ENCODE results near the gene ERCC6.

ERCC6 gene

DNA sequence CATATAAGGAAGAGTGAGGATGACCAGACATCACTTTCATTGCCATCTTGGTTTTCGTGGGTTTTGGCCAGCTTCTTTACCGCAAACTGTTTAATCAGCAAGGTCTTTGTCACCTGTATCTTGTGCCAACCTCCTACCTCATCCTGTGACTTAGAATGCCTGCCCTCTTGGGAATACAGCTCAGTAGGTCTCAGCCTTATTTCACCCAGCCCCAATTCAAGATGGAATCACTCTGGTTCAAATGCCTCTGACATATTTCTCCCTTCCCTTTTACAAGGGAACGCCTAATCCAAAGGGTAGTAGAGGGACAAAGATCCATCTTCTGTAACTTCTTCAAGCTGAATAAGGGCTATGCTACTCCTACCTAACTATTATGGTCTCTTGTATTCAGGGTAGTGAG lies 4.7 kb upstream of the ERCC6 start:
- DNase-seq: no peak

DNA sequence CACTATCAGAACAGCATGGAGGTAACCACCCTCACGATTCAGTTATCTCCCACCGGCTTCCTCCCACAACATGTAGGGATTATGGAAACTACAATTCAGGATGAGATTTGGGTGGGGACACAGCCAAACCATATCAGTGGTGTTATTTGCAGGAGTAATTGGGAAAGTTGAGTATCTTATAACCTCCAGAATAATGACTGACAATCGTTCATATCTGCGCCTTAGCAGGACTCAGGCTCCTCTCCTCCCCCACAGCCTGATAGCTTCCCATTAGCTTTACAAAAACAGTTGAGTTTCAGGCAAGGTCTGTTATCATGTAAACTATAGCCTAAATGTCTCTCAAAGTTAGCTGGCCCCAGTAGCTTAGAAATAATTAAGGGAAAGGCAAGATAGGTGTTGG lies 3.4 kb upstream of the ERCC6 start:
- no peak for DNase-seq

DNA sequence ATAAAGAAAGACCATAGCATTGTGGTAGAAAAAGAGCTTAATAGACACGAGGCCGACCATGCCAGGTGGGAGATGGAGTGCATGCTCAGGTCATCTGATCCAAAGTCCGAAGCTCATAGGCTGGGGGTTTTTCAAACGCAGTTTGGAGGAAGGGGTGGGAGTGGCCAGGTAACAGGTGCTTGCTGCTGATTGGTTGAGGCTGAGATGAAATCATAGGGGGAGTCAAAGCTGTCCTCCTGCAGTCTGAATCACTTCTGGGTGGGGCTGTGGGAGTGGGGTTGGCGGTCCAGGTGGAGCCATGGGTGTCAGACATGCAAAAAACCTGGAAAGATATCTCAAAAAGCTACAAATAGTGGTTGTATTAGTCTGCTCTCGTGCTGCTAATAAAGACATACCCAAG lies 2.8 kb upstream of the ERCC6 start:
- DNase-seq: no peak

DNA sequence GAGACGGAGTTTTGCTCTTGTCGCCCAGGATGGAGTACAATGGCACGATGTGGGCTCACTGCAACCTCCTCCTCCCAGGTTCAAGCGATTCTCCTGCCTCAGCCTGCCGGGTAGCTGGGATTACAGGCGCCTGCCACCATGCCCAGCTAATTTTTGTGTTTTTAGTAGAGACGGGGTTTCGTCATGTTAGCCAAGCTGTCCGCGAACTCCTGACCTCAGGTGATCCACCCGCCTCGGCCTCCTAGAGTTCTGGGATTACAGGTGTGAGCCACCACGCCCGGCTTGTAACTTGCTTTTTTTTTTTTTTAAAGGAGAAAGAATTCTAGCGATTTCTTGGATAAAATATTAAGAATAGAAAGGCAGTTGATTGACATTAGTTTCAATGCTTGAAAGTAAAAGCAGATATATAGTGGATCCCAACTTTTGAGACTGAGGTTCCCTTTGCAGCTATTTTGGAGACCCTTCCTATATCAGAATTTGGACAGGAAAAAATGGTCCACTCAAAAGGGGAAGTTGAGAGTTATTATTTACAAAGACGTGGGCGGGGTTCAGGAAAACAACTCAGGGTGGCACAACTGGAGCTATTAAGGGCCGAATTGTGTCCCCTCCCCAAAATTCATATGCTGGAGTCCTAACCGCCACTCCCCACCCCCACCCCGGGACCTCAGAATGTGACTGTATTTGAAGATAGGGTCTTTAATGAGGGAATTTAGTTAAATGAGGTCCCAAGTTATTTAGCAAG lies 1.3 kb upstream of the ERCC6 start:
- no peak for DNase-seq

DNA sequence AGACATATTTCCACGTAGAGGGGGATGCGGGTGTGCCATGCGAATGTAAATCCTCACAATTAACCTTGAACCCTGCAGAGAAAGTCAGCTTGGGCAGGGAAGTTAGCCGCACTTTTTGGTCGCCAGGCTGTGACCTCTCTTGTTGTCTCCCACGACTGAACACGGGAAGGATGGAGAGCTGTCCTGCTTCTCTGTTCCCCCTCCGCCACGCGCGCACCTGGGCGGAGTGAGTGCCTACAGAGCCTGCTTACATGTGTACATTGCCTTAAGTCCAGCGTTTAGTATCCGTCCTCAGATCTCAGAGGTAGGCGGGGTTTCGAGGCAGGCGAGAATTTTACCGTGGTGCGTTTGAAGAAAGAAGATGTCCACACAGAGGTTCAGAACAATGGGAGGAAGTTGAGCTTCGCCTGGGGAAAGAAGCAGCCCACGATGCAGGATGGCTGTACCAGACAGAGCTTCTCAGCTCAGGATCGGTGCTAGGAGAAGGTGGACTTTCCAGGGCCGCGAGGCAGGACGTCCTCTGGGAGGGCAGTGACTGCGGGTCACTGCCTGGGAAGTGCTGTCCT lies 482 bp upstream of the ERCC6 start:
- DNase-seq: peak; percentile 35

DNA sequence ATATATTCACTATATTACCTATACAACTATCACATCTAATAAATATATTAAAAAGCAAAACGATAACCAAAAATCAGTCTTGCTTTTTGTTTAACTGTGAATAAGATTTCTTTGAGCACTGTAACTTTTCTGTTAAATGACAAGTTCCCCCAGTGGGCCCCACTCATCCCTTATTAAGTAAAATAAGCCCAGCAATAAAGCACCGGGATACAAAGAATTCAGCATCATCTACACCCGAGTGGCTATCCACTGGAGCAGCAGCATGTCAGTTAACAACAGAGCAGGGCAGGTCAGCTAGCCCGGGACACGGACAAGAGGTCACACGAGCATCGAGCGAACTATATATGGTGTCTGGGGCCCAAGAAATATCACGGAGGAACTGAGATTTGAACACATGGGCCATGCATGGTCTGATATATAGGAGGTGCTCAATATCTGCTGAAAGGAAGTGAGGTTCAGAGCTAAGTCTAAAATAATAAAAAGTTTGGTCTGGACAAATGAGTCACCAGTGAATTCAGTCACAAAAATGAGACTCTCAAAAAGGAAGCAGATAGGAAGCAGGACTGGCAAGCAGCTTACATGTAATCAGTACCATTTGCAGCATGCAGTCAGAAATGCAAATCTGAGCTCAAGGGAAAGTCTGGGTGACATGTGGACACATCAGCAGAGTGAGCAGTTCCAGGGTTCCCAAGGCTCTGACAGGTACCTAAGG lies 4.1 kb downstream of the ERCC6 start:
- peak; percentile 71 for DNase-seq

DNA sequence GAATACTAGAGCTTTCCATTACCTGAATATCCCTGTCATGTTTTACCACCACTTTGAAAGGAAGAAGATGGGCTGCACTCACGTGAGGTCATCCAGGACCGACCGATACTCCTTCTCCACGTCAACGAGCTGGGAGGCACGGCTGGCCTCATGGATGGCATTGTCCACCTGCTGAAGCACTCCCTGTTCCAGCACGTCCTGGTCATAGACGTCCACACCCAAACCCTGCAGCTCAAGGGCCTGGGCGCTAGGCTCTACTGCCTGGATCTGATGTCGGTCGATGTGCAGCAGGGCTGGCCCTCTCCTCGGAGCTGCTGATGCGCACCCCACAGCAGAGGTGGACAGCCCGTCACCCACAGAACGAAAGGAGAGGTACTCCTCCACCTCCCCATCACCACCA lies 6.5 kb downstream of the ERCC6 start:
- DNase-seq: no peak

DNA sequence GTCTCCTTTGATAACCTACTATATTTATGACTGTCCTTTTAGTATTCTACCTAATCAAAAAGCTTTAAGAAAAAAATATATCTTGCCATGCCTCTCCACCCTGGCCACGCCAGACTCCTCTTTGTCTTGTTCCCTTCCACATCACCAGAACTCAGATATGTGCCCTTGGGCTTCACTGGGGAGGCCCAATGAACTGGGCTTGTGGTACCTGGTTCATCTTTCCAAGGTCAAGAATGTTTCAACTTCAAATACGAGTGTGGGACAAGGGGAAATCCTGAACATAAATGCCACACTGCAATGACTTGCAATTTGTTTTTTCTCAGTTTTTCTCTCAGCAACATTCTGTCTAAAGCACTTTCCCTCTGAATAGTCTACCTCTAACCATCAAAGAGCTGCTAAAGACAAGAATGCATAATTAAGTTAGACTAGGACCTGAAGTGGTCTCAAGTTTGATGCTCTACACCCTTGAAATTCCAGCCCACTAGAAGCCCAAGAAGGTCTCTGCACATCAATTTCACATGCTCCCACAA lies 9.9 kb downstream of the ERCC6 start:
- DNase-seq: no peak

DNA sequence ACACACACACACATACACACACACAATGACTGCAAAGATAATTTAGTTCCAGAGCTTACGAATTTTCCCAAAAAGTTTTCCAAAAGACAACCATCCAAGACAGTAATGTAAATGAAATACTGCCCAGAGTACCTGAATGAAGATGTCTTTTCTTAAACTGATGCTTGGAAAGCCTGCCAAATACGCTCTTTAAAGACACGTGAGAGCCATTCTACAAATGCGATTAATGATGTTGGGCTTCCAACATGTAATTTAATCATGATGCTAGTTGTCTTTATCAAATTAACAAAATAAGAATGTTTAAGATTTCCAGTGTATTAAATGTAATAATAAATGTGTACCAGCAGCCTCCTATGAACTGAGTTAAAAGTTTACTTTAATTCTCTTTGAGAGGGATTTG lies 11.1 kb downstream of the ERCC6 start:
- DNase-seq: no peak

DNA sequence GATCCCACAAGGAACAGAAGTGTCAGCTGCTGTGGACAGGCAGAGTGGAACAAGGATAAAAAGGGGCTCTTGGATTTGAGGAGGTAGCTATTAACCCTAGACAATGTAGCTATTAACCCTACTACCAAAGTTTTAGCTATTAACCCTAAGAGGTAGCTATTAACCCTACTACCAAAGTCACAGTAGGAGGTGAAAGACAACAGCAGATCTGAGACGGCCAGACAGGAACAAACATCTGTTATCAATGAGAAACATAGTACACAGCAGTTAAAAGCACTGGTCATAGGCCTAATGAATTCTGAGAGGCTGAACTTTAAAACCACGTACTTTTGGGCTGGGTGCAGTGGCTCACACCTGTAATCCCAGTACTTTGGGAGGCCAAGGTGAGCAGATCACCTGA lies 11.9 kb downstream of the ERCC6 start:
- DNase-seq: no peak

DNA sequence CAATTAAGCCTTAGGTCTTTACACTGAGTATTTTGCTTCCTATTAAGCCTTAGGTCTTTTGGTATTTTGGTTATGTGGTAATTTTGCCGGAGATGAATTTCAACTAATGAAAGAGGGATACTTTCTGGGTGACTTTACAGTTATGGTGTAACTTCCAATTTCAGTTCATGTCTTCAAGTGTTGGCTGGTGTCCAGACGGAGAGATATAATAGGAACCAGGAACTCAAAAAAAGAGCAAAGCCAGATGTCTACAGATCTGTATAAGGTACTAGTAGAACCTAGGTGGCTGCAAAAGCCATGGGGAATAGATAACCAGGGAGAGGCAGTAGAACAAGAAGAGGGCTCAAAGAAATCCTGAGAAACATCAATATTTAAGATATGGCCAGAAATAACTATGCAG lies 12.3 kb downstream of the ERCC6 start:
- DNase-seq: peak; percentile 56

DNA sequence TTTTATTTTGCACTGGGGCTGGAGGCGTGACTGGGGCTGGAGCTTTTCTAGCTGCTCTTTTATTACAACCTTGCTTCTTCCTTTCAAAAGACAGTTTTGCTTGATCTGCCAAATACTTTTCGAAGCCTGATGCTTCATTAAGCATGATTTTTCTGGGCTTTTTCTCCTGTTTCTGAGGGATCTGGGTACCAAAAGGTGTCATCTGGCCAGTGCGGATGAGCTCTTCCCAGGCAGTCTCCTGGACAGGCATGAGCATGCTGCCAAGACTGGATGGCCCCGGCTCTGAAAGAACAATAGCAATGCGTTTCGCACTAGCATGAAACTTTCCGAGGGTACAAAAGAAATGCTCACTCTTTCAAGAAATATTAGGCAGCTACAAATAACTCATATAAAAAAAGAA lies 14.4 kb downstream of the ERCC6 start:
- DNase-seq: no peak

DNA sequence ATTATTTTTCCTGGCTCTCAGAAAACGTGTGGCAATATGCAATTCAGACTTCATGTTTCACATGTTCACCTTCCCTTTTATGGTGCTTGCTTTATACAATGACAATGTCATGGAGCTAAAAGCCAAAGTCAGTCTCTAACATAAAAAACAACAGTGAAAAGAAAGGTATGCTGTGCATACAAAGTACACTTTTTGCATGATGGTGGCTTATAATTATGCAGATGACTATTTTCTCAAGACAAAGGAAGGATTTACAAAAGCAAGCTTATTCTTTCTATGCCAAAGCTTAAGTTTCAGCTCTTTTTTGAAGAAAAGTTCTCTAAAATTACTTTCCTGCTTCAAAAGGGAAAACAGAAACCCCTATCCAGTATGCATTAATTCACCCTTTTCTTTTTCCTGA lies 15.6 kb downstream of the ERCC6 start:
- no peak for DNase-seq

DNA sequence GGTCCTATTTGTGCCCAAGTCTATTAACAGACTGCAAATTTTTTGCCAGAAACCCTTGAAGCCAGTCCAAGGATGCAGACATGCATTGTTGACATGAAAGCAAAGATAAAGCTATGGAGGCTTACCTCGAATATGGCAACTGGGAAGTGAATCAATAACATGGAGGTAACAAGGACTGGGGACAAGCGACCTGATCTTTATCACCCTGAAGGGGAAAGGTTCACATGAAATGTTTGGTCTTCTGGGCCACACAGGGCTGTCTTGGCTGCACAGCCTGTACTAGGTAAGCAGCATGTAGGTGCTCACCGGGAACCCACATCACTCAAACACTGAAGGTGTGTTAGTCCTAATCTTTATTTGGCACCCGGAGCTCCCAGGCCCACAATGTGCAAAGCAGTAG lies 17.9 kb downstream of the ERCC6 start:
- no peak for DNase-seq

DNA sequence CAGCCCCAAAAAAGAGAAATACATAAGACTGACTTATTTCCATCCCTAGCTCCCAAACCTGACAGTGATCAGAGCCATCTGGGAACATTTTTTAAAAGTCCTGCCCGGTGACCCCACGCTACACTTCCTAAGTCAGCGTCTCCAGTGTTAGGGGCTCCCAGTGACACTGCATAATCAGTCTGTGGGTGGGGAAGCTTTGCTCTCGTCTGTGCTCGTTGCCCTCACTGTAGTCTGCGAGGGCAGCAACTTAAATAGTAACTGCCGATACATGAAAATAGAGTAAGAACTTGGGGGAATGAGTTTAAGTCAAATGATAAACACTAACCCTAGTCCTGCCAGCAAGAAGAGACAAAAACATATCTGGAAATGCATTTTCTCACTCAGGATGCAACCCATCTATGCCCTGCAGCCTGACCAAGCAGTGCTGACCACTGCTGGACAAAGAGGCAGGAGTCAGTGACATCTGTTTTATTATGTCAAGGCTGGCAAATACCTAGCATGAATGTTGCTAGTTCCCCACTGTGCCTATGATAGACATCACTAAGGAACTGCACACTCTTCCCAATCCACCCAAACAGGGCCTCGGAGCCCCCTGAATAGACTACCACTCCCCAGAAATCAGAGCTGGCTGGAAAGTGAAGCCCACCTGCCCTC lies 18.7 kb downstream of the ERCC6 start:
- no peak for DNase-seq

DNA sequence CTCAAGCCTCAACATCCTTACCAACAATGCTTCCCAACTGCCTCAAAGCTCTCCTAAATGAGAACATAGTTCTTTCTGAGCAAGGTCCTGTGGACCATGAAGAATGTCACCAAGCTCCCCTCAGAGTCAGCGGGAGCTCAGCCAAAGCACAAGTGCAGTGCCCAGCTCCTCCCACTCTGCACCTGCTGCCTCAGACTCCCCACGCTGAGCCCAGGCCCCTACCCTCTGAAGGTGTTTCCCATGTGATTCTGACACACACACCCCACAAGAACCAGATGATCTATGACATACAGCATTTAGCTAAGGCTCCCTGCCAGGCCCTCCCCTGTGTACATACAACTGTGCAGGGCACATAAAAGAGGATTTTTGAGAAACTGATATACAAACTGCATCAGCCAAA lies 19.2 kb downstream of the ERCC6 start:
- no peak for DNase-seq

DNA sequence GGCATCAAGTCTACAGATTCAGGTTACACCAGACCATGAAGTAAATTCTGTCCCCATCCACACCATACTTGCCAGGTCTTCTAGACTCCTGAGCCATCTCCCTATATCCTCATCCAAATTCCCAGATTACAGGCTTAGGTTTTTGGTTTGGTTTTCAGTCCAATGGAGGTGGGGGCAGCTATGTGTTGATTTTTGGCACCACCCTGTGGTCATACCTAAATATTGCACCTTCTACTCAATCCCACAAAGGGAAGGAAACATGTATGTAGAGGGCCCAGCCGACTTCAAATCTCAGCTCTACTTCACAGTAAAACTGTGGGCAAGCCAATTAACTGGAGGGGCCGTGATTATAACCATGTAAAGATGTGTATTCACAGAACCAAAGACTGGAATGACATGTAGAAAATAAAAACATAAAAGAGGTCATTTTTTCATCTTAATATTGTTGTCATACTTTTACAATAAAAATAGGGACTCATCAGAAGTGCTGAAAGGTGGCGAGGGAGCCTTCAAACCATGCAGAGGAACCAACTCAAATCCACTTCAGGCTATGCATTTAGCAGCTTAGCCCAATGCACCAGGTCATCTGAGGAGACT lies 19.8 kb downstream of the ERCC6 start:
- peak; percentile 47 for DNase-seq

DNA sequence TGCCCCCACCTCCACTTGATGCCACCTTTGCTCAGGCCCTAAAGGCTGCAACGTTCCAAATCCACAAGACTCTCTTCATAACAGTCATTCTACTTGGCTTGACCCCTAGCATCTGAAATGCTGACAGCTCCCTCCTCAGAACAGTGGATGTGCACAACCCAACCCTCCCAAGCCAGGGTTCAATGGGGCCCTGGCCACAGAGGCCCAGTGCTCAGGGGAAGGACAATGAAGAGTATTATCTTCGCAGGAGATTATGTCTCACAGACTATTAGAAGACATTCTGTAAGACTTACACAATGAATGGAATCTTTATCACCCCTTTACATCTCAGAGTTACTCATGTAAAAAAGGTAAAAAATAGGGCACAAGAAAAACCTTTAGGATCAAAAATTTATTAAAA lies 20.4 kb downstream of the ERCC6 start:
- DNase-seq: no peak

DNA sequence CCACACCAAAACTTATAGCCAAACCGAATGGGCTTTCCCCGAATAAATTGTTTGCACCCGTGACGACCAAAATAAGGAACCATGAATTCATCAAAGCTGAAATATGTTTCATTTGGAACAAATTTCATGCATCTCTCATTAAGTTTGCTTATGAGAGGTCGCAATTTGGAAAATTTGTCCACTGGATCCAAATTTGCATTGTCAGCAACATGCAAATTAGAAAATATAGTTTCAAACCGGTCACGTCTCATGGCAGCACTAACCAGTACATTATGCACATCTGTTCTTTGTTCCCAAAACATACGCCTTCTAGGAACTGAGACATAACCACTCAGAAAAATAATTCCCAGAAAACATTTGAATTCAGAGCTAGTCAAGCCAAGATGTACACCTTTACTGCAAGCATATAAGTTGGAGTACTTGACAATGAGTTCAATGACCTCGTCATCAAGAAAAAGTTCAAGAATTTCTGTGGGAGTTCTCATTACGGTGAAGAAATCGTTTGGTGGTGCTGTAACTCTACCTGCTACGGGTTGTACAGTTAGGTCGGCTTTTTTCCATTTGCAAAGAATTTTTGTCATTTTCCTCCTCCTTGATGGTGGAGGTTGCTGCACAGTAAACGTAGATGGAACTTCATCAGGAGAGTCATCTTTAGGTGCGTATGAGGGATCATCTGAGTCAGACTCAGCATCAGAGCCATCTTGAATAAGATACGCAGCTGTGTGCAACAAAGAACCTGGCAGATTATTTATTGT lies 22.5 kb downstream of the ERCC6 start:
- DNase-seq: no peak

DNA sequence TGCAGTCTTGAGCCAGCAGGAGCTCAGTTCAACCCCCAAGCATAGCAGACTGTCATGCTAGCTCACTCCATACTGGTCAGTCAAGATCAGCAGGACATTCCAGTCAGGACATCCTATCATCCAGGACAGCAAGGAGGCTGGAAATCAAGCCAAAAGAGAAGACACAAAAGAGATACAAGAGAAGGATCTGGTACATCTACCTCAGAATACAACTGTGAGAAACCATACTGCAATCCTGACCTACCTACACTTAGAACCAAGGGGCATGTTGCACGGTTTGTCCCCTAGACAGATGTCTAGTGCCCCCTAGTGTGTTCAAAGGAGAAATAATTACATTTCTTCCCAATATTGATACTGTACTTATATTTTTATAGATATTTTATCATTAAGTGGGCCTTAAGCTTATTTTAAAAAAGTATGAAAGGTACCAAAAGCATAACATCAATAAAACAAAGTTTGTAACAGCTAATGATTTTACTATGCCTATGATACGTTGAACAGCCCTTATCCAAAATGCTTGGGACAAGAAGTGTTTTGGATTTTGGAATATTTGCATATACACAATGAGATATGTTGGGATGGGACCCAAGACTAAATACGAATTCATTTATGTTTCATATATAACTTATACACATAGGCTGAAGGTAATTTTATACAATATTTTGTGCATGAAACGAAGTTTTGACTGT lies 26.7 kb downstream of the ERCC6 start:
- DNase-seq: peak; percentile 26

DNA sequence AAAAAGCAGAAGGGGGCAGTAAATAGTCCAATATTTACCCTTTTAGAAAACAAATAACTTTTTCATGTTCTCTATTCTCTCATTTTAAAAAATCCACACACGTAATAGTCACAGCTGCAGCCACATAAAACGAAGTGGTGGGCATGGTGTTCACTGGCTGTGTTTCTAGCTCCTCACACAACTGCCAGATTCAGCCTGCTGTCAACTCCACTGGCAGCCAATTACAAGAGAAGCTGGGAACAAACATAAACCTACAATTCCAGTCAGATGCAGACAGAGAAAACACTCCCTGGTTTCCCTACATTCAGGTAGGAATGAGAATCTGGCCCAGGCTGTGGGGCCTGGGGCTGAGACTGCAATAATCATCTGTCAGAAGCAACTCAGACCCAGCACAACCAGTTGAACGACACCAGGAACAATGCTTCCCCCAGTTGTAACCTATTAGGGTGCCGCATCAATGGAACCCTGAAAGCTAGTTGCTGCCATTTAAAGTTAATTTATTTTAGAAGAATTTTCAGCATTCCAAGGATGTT lies 29.1 kb downstream of the ERCC6 start:
- no peak for DNase-seq

DNA sequence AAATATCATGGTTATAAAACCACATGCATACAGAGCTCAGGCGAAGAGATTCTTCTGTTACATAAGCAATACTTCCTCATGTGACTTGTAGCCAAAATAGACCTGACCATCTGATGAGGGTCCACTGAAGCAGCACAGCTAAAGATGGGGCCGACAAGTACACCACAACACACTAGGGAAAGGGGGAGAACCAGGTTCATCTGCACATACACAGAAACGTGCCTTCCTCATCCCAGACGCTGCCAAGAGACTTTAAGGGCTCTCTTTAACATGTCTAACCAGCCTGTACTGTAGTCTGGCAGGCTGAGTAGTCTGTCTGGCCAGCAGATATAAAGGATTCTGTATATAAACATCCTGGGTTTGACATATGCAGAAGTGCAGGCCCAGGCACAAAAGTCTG lies 30.3 kb downstream of the ERCC6 start:
- no peak for DNase-seq

Data from fibroblast of skin of right quadriceps (primary cell).